Medulla oblongata (tissue), 1 donor: Measurements from ENCODE around the gene DAAM2.
A peak's percentile ranks its signal among the peaks of the same experiment; 100 is the strongest.

Experiments used
- DNase-seq: peaks from one replicate; pipeline ENCODE4 v3.0.0-alpha.2; 2015; ENCODE audit errors: extremely low spot score

Gene DAAM2

GRCh38 chr6:39791850-39792539 is at the start of gene DAAM2:
Gene DAAM2, plus strand, starts transcription at chr6:39792376. Its CDS starts 63,927 bp downstream, at chr6:39856303.
- DNase-seq: peak; percentile 70

- DNase-seq: no peak
Measured at GRCh38 chr6:39746795-39747194, 45.4 kb upstream of the DAAM2 start.

- DNase-seq: no peak
Measured at GRCh38 chr6:39752835-39753724, 39.1 kb upstream of the DAAM2 start.

- peak; percentile 58 for DNase-seq
Measured at GRCh38 chr6:39753725-39754045, 38.5 kb upstream of the DAAM2 start.

GRCh38 chr6:39754514-39755115 is 37.6 kb upstream of the DAAM2 start:
- no peak for DNase-seq

- no peak for DNase-seq
Measured at GRCh38 chr6:39755231-39755630, 36.9 kb upstream of the DAAM2 start.

- DNase-seq: no peak
Measured at GRCh38 chr6:39756582-39756981, 35.6 kb upstream of the DAAM2 start.

GRCh38 chr6:39758905-39759605 is 33.1 kb upstream of the DAAM2 start:
- no peak for DNase-seq

GRCh38 chr6:39760226-39760952 is 31.8 kb upstream of the DAAM2 start:
- no peak for DNase-seq

- DNase-seq: peak; percentile 27
Measured at GRCh38 chr6:39765508-39766065, 26.6 kb upstream of the DAAM2 start.

- DNase-seq: peak; percentile 81
Measured at GRCh38 chr6:39769012-39769411, 23.2 kb upstream of the DAAM2 start.

- DNase-seq: peak; percentile 64
Measured at GRCh38 chr6:39770446-39770845, 21.7 kb upstream of the DAAM2 start.

- peak; percentile 21 for DNase-seq
Measured at GRCh38 chr6:39772559-39773273, 19.5 kb upstream of the DAAM2 start.

GRCh38 chr6:39773782-39774181 is 18.4 kb upstream of the DAAM2 start:
- peak; percentile 58 for DNase-seq

GRCh38 chr6:39776581-39776980 is 15.6 kb upstream of the DAAM2 start:
- peak; percentile 2 for DNase-seq

GRCh38 chr6:39777218-39777617 is 15.0 kb upstream of the DAAM2 start:
- DNase-seq: peak; percentile 48

- DNase-seq: peak; percentile 29
Measured at GRCh38 chr6:39777661-39778060, 14.5 kb upstream of the DAAM2 start.

- DNase-seq: no peak
Measured at GRCh38 chr6:39778581-39779255, 13.5 kb upstream of the DAAM2 start.

- no peak for DNase-seq
Measured at GRCh38 chr6:39785281-39785680, 6.9 kb upstream of the DAAM2 start.

GRCh38 chr6:39786649-39787048 is 5.5 kb upstream of the DAAM2 start:
- DNase-seq: no peak
